ENCODE data around the gene CFAP97D1.

CFAP97D1 gene

GRCh38 chr17:43780135-43780534, at the start of gene CFAP97D1:
CFAP97D1 (plus strand) TSS chr17:43780435; CDS start chr17:43780463, 28 bp downstream.
- Histone ChIP-seq H3K36me3 (no peaks in the 10 kb centered on the region), H3K4me1 (ENCODE audit: control insufficient read depth in 1 of 2, insufficient read depth in 1 of 2, low read depth in 1 of 2, low read length in 1 of 2) (peaks cover 14 to 22% of the 10 kb centered on the region in 2 experiments), H3K27ac (no peak within 1 kb of the TSS), H3K9me3 (no peaks in the 10 kb centered on the region), H3K4me3 (ENCODE audit: low read depth in 1 of 2, low read length in 1 of 2) (peak within 1 kb of the TSS; percentile 80 to 93), H3K27me3 (peaks cover 30% of the 10 kb centered on the region)
- TF ChIP-seq CTCF (IDR thresholded peaks at IDR 0.05), result no peak

DNA sequence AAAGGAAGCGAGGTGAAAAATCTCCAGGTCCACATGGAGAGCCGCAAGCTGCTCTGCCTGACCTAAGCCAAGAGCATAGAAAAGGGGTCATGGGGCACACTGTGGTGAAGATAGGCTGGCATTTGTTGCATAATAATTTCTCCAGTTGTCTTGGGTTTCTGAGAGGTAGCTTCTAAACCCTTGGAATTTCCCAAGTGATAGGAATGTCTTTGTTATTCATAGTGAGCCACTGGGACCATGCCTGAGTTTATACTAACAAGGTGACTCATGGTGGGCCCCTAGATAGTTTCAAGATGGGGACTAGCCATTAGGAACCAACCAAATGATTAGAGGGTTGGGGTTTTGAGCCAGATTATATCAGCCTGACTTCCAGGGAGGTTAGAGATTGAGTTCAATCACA, 47.3 kb upstream of the CFAP97D1 start:
- Histone ChIP-seq H3K36me3 (no peaks in the 10 kb centered on the region), H3K4me1 (ENCODE audit: control insufficient read depth in 1 of 2, insufficient read depth in 1 of 2, low read depth in 1 of 2, low read length in 1 of 2) (no peaks in the 10 kb centered on the region), H3K9me3 (no peaks in the 10 kb centered on the region), H3K27me3 (peaks cover 22% of the 10 kb centered on the region), H3K27ac (no peak overlapping the region), H3K4me3 (ENCODE audit: low read depth in 1 of 2, low read length in 1 of 2) (no peak overlapping the region)
- no peak for TF ChIP-seq CTCF (IDR thresholded peaks at IDR 0.05)

DNA sequence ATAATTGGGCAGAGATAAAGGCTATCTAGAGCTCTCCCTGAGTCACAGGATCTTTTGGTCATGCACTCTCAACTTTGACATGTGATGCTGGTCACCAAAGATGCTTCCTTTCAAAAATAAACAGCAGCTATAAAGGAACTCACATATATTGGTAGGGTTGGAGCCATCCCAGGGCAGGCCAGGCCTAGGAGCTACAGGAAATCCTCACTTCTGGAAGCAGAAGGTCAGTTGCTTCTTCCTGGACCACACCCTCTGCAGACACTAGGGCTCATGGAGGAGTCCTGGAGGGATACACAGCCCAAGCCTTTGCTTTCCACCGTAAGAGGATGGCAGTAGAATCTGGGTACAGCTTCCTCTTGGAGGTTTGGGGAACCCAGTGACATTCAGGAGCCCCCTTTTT, 46.3 kb upstream of the CFAP97D1 start:
- Histone ChIP-seq H3K4me3 (ENCODE audit: low read depth in 1 of 2, low read length in 1 of 2) (no peak overlapping the region), H3K4me1 (ENCODE audit: control insufficient read depth in 1 of 2, insufficient read depth in 1 of 2, low read depth in 1 of 2, low read length in 1 of 2) (no peaks in the 10 kb centered on the region), H3K27me3 (peaks cover 22% of the 10 kb centered on the region), H3K36me3 (no peaks in the 10 kb centered on the region), H3K9me3 (no peaks in the 10 kb centered on the region), H3K27ac (no peak overlapping the region)
- TF ChIP-seq CTCF (IDR thresholded peaks at IDR 0.05), result no peak

DNA sequence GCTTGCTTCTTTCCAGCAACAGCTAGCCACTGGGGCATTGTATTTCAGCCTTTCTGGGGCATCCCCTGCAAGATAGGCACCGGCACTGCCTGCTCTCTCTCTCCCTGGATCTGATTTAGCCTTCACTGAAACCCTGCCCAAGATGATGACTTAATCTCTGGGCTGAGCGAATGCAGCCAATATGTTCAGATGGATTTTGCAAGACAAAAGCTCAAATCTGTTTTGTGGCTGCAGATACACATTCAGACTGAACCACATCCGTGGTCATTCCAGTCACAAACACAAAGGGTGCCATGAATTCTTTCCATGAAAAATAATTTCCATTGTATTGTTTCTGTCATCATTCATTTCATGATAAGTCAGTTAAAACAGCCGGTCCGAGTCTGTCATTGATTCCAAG, 45.9 kb upstream of the CFAP97D1 start:
- no peak for TF ChIP-seq CTCF (IDR thresholded peaks at IDR 0.05)
- Histone ChIP-seq H3K36me3 (no peaks in the 10 kb centered on the region), H3K27ac (no peak overlapping the region), H3K27me3 (peaks cover 22% of the 10 kb centered on the region), H3K4me1 (ENCODE audit: control insufficient read depth in 1 of 2, insufficient read depth in 1 of 2, low read depth in 1 of 2, low read length in 1 of 2) (no peaks in the 10 kb centered on the region), H3K4me3 (ENCODE audit: low read depth in 1 of 2, low read length in 1 of 2) (no peak overlapping the region), H3K9me3 (no peaks in the 10 kb centered on the region)

DNA sequence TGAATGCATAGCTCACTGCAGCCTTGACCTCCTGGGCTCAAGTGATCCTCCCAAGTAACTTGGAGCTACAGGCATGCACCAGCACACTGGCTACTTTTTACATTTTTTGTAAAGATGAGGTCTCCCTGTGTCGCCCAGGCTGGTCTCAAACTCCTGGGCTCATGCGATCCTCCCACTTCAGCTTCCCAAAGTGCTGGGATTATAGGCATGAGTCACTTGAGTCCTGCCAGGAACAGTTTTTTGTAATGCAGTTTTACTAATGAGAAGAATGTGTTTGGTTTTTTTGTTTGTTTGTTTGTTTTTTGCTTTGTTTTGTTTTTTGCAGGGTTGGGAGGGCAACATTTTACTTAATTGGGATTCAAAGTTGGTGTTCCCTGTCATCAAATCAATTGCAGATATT, 43.8 kb upstream of the CFAP97D1 start:
- H3K27ac ChIP-seq, result no peak overlapping the region
- H3K4me1 ChIP-seq (ENCODE audit: control insufficient read depth in 1 of 2, insufficient read depth in 1 of 2, low read depth in 1 of 2, low read length in 1 of 2), result no peaks in the 10 kb centered on the region
- no peak overlapping the region for H3K4me3 ChIP-seq (ENCODE audit: low read depth in 1 of 2, low read length in 1 of 2)
- TF ChIP-seq CTCF (IDR thresholded peaks at IDR 0.05), result no peak
- H3K27me3 ChIP-seq, result peaks cover 22% of the 10 kb centered on the region
- no peaks in the 10 kb centered on the region for H3K9me3 ChIP-seq
- no peaks in the 10 kb centered on the region for H3K36me3 ChIP-seq

DNA sequence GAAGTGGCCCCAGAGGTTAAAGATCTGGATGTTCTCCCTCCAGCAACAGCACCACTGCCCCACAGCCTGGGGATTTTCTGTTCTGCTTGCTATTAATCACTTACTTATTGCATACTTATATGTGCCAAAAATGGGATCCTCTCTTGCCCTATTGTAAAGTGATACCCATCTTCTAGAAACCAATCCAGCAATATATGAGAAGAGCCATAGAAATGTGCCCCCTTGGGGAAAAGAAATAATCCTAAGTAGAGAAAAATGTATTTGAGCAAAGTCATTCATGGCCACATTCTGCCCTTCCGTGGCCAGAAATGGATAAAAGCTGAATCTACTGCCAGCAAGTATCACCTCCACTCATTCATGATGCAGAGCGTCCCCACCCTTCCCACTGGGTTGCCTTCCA, 42.5 kb upstream of the CFAP97D1 start:
- Histone ChIP-seq H3K9me3 (no peaks in the 10 kb centered on the region), H3K4me1 (ENCODE audit: control insufficient read depth in 1 of 2, insufficient read depth in 1 of 2, low read depth in 1 of 2, low read length in 1 of 2) (no peaks in the 10 kb centered on the region), H3K4me3 (ENCODE audit: low read depth in 1 of 2, low read length in 1 of 2) (no peak overlapping the region), H3K36me3 (no peaks in the 10 kb centered on the region), H3K27ac (no peak overlapping the region), H3K27me3 (peaks cover 22% of the 10 kb centered on the region)
- TF ChIP-seq CTCF (IDR thresholded peaks at IDR 0.05), result no peak

Measured in neutrophil (primary cell).